Esophagus squamous epithelium (tissue), 5 donors: ENCODE data around the gene JOSD1. TPM values are rescaled to one million over a fixed set of nuclear protein-coding genes. Genes with fewer than 3 reads are reported as not detected.

Experiments
- DNase-seq: peaks from one replicate; lab custom pipeline; 2025; lab: John Stamatoyannopoulos, UW
- H3K27ac ChIP-seq, 4 donors: fragments of 200-600 bp; sonication (generic); one replicate each; pipeline ENCODE4 v1.5.1; 2016 to 2019; ENCODE audit warnings: mild to moderate bottlenecking in 1 of 4
- H3K27me3 ChIP-seq, 4 donors: fragments of 200-600 bp; sonication (generic); 1 replicate in 3 of 4; 2 replicates in 1 of 4; pipeline versions ENCODE4 v1.5.1 to v1.6.0; 2017 to 2021; ENCODE audit warnings: antibody characterized with exemption in 1 of 4
- H3K36me3 ChIP-seq, 3 donors: fragments of 200-600 bp; sonication (generic); one replicate each; pipeline ENCODE4 v1.5.1; 2016 to 2019
- H3K4me1 ChIP-seq, 3 donors: fragments of 200-600 bp; sonication (generic); one replicate each; pipeline ENCODE4 v1.5.1; 2017 to 2019
- H3K4me3 ChIP-seq, 4 donors: fragments of 200-600 bp; sonication (generic); 1 replicate in 3 of 4; 2 replicates in 1 of 4; pipeline ENCODE4 v1.5.1; 2016 to 2019; ENCODE audit warnings: mild to moderate bottlenecking in 2 of 4, moderate library complexity in 1 of 4
- H3K9me3 ChIP-seq, 3 donors: fragments of 200-600 bp; sonication (generic); one replicate each; pipeline ENCODE4 v1.5.1; 2016 to 2019
- POLR2A ChIP-seq, 4 donors: fragments of 450-650 bp; IDR thresholded peaks; one replicate each; pipeline ENCODE4 v1.6.1; 2017; ENCODE audit warnings: antibody characterized with exemption in 4 of 4, mild to moderate bottlenecking in 4 of 4, moderate library complexity in 3 of 4
- WGBS, 2 donors: methylation state at CpG; one replicate each; pipeline ENCODE4 v1.1.5; 2018; 5-methylcytosine and 5-hydroxymethylcytosine counted together
- intact Hi-C: fragments of 100-400 bp; cut with DNase I; formaldehyde crosslinking; loops from one replicate; pipeline ENCODE4 v1.15.0; 2022
- total RNA-seq, 4 donors: library from RNA; depleted of rRNA; stranded (reverse); fragments of >200 nt; gene quantifications; one replicate each; pipeline ENCODE4 v1.1.0, GENCODE V29; 2016
- TF ChIP-seq, protein P1 (sequence below), 6 experiments: fragments of 450-650 bp in 4 of 6; fragments of 200-600 bp in 2 of 6; sonication (generic) in 2 of 6; IDR thresholded peaks; one replicate each; pipeline ENCODE4 v1.5.1; 2016 to 2019; ENCODE audit warnings: antibody characterized with exemption in 6 of 6, mild to moderate bottlenecking in 4 of 6, moderate library complexity in 4 of 6
- donor health status: DM: yes; HTN: yes; CAD: no.

JOSD1 gene
- total RNA-seq, 4 donors from 2014 or later = 27.8 to 48.8 (median 33.1) TPM

DNA sequence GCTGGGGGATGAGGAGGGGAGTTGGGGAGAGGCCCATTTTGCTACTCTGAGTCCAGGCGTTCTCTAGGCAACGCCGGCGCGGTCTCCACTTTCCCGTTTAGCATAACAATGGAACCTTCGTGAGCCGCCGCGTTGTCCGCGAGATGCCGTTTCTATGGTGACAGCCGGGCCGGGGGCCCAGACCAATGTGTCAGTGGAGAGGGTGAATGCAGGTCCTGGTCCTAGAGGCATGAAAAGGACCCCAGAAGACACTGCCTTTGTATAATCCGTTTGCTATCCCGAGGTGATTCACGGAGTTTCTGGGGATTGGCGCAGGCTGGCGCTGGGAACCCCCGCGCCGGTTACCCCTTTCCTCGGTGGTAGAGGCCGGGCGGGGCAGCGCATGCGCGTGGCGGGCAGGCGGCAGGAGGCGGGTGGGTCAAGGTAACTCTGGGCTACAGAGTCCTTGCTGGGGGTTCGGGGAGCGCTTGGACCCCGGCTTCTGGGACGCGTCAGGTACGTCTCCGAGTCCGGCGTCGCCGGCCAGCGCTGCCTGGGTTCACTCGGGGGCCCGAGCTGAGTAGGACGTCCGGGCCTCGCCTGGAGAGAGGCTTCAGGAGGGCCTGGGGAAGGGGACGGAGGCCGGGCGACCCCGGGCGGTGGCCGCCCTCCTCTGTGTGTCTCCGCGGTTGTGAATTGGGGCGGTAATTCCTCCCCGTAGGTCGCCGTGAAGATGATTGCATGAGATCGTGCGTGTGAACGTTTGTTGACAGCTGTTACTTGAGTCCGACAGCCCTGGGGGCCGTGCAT lies 44.3 kb downstream of the JOSD1 start, which contains the start of the genes CBY1 and FAM227A:
CBY1 (plus strand) TSS at position 383 of the 789 bp plus-strand sequence. CDS start 11,417 bp downstream, outside the sequence.
FAM227A (minus strand) TSS at position 137 of the 789 bp plus-strand sequence. CDS start 6,224 bp downstream, outside the sequence.
- TF ChIP-seq, protein P1, sequence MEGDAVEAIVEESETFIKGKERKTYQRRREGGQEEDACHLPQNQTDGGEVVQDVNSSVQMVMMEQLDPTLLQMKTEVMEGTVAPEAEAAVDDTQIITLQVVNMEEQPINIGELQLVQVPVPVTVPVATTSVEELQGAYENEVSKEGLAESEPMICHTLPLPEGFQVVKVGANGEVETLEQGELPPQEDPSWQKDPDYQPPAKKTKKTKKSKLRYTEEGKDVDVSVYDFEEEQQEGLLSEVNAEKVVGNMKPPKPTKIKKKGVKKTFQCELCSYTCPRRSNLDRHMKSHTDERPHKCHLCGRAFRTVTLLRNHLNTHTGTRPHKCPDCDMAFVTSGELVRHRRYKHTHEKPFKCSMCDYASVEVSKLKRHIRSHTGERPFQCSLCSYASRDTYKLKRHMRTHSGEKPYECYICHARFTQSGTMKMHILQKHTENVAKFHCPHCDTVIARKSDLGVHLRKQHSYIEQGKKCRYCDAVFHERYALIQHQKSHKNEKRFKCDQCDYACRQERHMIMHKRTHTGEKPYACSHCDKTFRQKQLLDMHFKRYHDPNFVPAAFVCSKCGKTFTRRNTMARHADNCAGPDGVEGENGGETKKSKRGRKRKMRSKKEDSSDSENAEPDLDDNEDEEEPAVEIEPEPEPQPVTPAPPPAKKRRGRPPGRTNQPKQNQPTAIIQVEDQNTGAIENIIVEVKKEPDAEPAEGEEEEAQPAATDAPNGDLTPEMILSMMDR (IDR thresholded peaks at IDR 0.05) = peak in 1 of 6 experiments; percentile 12
- TF ChIP-seq POLR2A (IDR thresholded peaks at IDR 0.05) = peak in 1 of 4 donors; percentile 72
- Histone ChIP-seq H3K9me3 (no peaks in the 10 kb centered on the region), H3K27ac (peak within 1 kb of the TSS; percentile 90 to 98 (median 90)), H3K4me1 (peaks cover 0 to 27% (median 12%) of the 10 kb centered on the region in 3 donors), H3K36me3 (peaks cover 0 to 13% (median 0%) of the 10 kb centered on the region in 3 donors), H3K27me3 (no peaks in the 10 kb centered on the region), H3K4me3 (peak within 1 kb of the TSS; percentile 78 to 99 (median 88))
- intact Hi-C loops = no loop called here
- peak; percentile 58 for DNase-seq
- WGBS, 2 donors = 0% methylated on average over 7 to 18 of the region's 66 CpGs

DNA sequence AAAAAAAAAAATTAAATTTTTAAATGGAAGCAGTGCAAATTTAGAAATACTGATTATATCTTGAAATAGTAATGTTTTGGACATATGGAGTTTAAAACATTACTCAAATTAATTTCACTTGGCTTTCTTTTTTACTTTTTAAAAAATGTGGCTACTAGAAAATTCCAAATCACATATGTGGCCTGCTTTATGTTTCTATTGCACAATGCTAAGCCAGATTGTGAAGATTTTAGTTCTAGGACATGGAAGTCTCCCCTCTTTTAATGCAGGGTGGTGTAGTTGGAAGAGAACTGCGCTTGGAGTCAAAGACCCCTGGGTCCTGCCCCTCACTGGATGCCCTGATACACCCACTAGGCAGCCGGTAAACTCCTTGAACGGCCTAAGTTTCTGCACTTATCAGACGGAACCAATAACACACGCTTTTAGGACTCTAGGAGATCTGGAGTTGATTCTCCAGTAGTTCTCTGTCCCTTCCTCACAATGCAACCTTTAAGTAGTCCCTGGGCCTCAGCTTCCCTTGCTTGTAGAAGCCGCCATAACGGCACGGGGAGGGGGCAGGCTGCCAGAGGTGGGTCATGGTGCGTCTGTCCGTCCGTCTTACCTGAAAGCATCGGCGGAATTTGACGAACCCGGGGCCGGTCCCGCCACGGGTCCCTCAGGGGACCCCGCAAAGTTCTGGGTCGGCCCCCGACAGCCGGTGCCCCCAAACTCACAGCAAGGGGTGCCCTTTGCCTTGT lies 45.1 kb downstream of the JOSD1 start:
- Histone ChIP-seq H3K27ac (peak overlapping the region; percentile 90 to 98 (median 90)), H3K4me3 (peak overlapping the region; percentile 78 to 99 (median 88)), H3K36me3 (peaks cover 0 to 6% (median 0%) of the 10 kb centered on the region in 3 donors), H3K9me3 (no peaks in the 10 kb centered on the region), H3K27me3 (no peaks in the 10 kb centered on the region), H3K4me1 (peaks cover 0 to 27% (median 12%) of the 10 kb centered on the region in 3 donors)
- TF ChIP-seq, protein P1 (IDR thresholded peaks at IDR 0.05) = no peak
- TF ChIP-seq POLR2A (IDR thresholded peaks at IDR 0.05) = no peak
- WGBS, 2 donors = 16 to 18% methylated on average over 5 of the region's 22 CpGs
- intact Hi-C loops = no loop called here
- no peak for DNase-seq

DNA sequence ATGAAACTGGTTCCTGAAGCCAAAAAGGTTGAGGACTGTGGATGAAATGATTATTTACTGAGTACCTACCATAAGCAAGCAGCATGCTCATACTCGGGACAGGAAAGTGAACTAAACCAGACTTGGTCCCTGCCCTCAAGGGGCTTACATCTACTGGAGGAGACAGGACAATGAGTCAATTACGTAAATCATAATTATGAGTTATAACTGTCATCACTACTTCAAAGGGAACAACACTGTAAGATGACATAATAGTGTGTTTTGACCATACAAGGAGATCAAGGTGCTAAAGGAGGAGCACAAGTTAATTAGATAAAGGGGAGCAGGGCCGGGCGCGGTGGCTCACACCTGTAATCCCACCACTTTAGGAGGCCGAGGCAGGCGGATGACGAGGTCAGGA lies 47.0 kb downstream of the JOSD1 start:
- Histone ChIP-seq H3K4me1 (peaks cover 0 to 26% (median 12%) of the 10 kb centered on the region in 3 donors), H3K4me3 (no peak overlapping the region), H3K36me3 (no peaks in the 10 kb centered on the region), H3K27ac (no peak overlapping the region), H3K27me3 (no peaks in the 10 kb centered on the region), H3K9me3 (no peaks in the 10 kb centered on the region)
- TF ChIP-seq POLR2A (IDR thresholded peaks at IDR 0.05) = no peak
- TF ChIP-seq, protein P1 (IDR thresholded peaks at IDR 0.05) = no peak
- 87 to 89% methylated on average over 8 of the region's 8 CpGs for WGBS, 2 donors
- intact Hi-C loops = no loop called here
- no peak for DNase-seq

- H3K27me3 ChIP-seq = no peaks in the 10 kb centered on the region
- no peaks in the 10 kb centered on the region for H3K36me3 ChIP-seq
- no peak for TF ChIP-seq POLR2A (IDR thresholded peaks at IDR 0.05)
- TF ChIP-seq, protein P1 (IDR thresholded peaks at IDR 0.05) = no peak
- no peak overlapping the region for H3K4me3 ChIP-seq
- intact Hi-C loops = no loop called here
- no peak overlapping the region for H3K27ac ChIP-seq
- no peaks in the 10 kb centered on the region for H3K9me3 ChIP-seq
- H3K4me1 ChIP-seq = peaks cover 0 to 17% (median 12%) of the 10 kb centered on the region in 3 donors
- no peak for DNase-seq
Observed at GRCh38 chr22:38652859-38653258, 47.9 kb downstream of the JOSD1 start.
